Testis (tissue), 2 donors: ENCODE measurements around the gene SIPA1L2.

Source experiments
- POLR2A ChIP-seq: fragments of 450-650 bp; IDR thresholded peaks from one replicate; pipeline ENCODE4 v1.6.1; 2017; ENCODE audit warnings: antibody characterized with exemption, mild to moderate bottlenecking, moderate library complexity
- TF ChIP-seq, protein P1 (sequence below), 3 experiments: fragments of 450-650 bp in 2 of 3; fragments of 200-600 bp in 1 of 3; sonication (generic) in 1 of 3; IDR thresholded peaks; one replicate each; pipeline ENCODE4 v1.5.1; 2016 to 2019; ENCODE audit warnings: antibody characterized with exemption in 3 of 3, mild to moderate bottlenecking in 2 of 3, moderate library complexity in 1 of 3

DNA sequence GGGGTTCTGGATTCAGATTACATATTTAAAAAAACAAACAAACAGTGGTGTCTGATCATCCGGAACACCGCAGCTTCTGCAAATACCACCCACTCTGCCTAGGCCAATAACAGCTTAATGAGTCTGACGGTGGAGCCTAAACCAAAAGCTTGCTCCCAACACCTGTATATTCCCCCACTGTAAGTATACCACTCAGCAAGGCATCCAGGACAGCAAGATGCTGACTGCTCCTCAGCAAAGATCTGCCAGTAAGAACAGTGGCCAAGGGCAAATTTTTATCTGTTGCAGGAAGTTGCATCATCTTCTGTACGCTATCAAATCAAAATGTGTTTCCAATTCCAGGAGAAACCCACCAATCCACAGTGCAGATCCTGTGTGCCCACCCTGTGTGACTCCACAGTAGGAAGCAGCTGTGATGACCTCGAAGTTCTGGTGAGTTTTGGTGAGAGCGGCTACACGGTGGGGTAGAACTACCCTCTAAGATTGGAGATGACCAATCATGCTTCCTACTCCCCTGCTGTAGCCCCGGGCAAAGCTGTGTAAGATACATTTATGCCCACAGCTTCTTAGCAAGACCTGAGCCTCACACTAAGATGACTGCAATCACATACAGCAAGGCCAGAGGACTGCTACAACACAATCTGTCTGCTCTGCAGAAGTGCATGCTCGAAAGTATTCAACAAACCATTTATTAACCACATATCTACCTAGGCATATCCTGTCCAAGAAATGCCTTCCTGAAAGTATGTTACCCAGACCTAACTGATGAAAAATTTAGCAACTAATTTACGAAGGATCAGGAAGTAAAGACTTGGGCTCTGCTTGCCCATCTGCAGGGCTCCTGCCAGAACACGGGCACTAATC is 30.5 kb downstream of the SIPA1L2 start:
- TF ChIP-seq, protein P1, sequence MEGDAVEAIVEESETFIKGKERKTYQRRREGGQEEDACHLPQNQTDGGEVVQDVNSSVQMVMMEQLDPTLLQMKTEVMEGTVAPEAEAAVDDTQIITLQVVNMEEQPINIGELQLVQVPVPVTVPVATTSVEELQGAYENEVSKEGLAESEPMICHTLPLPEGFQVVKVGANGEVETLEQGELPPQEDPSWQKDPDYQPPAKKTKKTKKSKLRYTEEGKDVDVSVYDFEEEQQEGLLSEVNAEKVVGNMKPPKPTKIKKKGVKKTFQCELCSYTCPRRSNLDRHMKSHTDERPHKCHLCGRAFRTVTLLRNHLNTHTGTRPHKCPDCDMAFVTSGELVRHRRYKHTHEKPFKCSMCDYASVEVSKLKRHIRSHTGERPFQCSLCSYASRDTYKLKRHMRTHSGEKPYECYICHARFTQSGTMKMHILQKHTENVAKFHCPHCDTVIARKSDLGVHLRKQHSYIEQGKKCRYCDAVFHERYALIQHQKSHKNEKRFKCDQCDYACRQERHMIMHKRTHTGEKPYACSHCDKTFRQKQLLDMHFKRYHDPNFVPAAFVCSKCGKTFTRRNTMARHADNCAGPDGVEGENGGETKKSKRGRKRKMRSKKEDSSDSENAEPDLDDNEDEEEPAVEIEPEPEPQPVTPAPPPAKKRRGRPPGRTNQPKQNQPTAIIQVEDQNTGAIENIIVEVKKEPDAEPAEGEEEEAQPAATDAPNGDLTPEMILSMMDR (IDR thresholded peaks at IDR 0.05) = no peak
- no peak for TF ChIP-seq POLR2A
